GM18951 (cell line): ENCODE data around the gene PRCC.
A peak's percentile ranks its signal among the peaks of the same experiment; 100 is the strongest.
"Not testable (repeated sequence)": the region's sequence is repeated elsewhere in the genome, so short reads cannot be mapped to it uniquely, and the experiment has no call there.

Experiments used
- POLR2A ChIP-seq: IDR thresholded peaks from 4 replicates; pipeline ENCODE4 v1.6.1; 2011; ENCODE audit warnings: mild to moderate bottlenecking; ENCODE audit not compliant: insufficient read length, insufficient read depth; ENCODE audit errors: extremely low read depth
- in situ Hi-C: fragments of 300-500 bp; cut with MboI; formaldehyde crosslinking; loops from one replicate; pipeline ENCODE4 v1.12.0; 2022; ENCODE audit warnings: low sequenced_read_pairs, mixed read lengths, inconsistent platforms; ENCODE audit not compliant: unreplicated experiment

The PRCC gene

GRCh38 chr1:156748670-156749418 lies 18.5 kb upstream of the PRCC start:
- peak; percentile 60 for TF ChIP-seq POLR2A
- in situ Hi-C loops: no loop called here

- no peak for TF ChIP-seq POLR2A
- in situ Hi-C loops: no loop called here
Observed at GRCh38 chr1:156749419-156750118, 17.8 kb upstream of the PRCC start.

GRCh38 chr1:156750191-156750672 lies 17.1 kb upstream of the PRCC start:
- in situ Hi-C loops: no loop called here
- TF ChIP-seq POLR2A: no peak

GRCh38 chr1:156750711-156751450 lies 16.5 kb upstream of the PRCC start:
- in situ Hi-C loops: no loop called here
- TF ChIP-seq POLR2A: peak; percentile 56

GRCh38 chr1:156751451-156751756 lies 15.9 kb upstream of the PRCC start, which contains the start of gene HDGF:
HDGF (minus strand) TSS chr1:156751675; CDS start chr1:156751429, 246 bp downstream.
- in situ Hi-C loops: no loop called here
- TF ChIP-seq POLR2A: no peak

- peak; percentile 70 for TF ChIP-seq POLR2A
- in situ Hi-C loops: no loop called here
Observed at GRCh38 chr1:156751757-156752481, 15.4 kb upstream of the PRCC start.

GRCh38 chr1:156752843-156753482 lies 14.4 kb upstream of the PRCC start:
- TF ChIP-seq POLR2A: no peak
- in situ Hi-C loops: no loop called here

GRCh38 chr1:156754219-156754618 lies 13.1 kb upstream of the PRCC start:
- in situ Hi-C loops: no loop called here

GRCh38 chr1:156755527-156755950 lies 11.8 kb upstream of the PRCC start:
- in situ Hi-C loops: no loop called here
- TF ChIP-seq POLR2A: no peak

More at GRCh38 chr1:156754219-156754618, 13.1 kb upstream of the PRCC start:
- TF ChIP-seq POLR2A: no peak

- in situ Hi-C loops: no loop called here
- no peak for TF ChIP-seq POLR2A
Observed at GRCh38 chr1:156756355-156756754, 11.0 kb upstream of the PRCC start.

- in situ Hi-C loops: not testable (repeated sequence)
Observed at GRCh38 chr1:156757572-156758253, 9.6 kb upstream of the PRCC start.
